ENCODE data around the gene NHLRC4.

DNA sequence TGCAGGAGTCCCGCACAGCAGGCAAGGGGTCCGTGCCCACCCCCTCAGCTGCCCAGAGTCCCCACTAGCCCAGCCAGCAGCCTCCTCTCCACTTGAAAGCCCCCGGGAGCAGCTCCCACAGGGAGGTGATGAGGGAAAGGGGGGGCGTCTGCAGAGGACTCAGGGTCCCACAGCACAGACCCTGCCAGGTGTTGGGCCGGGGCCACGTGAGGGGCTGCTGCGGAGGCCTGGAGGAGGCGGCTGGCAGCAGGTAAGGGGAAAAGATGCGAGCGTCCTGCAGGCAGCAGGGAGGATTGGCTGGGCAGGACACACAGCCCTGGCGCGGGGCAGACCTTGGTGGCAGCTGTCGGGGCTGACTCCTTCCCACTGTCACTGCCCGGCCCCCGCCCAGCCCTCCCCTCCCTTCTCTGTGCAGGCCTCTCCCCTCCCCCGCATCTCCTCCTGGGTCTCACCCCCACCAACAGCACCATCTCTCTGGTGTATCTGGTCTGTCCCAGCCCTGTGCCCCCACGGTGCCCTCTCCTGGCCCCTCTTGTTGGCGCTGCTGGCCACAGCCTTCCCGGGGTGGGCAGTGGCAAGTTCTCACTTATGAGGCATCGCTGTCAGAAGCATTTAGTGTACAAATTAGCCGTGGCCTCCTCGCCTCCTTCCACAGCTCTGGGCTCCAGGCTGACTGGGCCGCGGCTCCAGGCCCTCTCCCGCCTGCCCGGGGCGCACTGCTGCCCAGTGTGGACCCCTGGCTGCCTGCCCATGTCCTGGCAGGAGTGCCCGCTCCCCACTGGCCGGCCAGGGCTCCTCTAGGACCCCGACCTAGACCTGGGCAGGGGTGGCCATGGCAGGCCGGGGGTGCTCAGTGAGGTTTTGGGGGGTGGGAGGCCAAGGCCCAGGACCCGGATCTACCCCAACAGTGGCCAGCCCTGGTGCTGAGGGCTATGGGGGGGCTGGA lies 11.0 kb upstream of the NHLRC4 start:
- TF ChIP-seq, protein P1, sequence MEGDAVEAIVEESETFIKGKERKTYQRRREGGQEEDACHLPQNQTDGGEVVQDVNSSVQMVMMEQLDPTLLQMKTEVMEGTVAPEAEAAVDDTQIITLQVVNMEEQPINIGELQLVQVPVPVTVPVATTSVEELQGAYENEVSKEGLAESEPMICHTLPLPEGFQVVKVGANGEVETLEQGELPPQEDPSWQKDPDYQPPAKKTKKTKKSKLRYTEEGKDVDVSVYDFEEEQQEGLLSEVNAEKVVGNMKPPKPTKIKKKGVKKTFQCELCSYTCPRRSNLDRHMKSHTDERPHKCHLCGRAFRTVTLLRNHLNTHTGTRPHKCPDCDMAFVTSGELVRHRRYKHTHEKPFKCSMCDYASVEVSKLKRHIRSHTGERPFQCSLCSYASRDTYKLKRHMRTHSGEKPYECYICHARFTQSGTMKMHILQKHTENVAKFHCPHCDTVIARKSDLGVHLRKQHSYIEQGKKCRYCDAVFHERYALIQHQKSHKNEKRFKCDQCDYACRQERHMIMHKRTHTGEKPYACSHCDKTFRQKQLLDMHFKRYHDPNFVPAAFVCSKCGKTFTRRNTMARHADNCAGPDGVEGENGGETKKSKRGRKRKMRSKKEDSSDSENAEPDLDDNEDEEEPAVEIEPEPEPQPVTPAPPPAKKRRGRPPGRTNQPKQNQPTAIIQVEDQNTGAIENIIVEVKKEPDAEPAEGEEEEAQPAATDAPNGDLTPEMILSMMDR (IDR thresholded peaks at IDR 0.05) = no peak
- TF ChIP-seq POLR2A (IDR thresholded peaks at IDR 0.05) (no peak), POLR2AphosphoS5 (IDR thresholded peaks at IDR 0.05) (no peak)
